GM12872 (cell line): ENCODE measurements around the gene MVB12A.

Experiments used
- TF ChIP-seq, protein P1 (sequence below): IDR thresholded peaks from 3 replicates; pipeline ENCODE4 v1.5.1; 2011; ENCODE audit warnings: low read depth, mild to moderate bottlenecking, low read length, moderate library complexity; ENCODE audit not compliant: insufficient read depth

Gene MVB12A

DNA sequence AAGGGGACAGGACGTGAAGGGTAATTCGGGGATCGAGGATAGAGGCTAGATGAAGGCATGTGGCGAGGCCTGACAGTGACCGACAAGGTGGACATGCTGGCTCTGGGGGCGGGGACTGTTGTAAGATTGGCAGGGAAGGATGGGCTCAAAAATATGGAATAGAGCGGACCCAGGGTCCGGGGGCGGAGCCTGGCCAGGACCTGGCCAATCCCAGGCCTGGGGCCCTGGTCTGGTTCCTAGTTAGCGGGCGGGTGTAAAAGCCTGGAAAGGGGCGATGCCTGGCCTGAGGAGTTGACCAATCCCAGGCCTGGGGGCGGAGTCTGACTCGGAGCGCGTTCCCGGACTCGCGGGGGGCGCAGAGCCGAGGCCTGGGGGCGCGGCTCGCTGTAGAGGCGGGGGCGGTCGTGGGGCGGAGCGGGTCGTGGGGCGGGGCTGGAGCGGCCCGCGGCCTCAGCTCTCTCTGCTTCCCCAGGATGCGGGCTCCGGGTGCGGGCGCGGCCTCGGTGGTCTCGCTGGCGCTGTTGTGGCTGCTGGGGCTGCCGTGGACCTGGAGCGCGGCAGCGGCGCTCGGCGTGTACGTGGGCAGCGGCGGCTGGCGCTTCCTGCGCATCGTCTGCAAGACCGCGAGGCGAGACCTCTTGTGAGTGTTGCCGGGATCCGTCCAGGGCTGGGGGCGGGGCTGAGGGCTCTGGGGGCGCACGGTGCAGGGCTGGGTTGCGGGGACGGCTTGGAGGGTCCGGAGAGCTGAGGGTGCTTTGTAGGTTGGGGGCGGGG lies 50.4 kb downstream of the MVB12A start, which contains the start of gene SLC27A1:
SLC27A1 (plus strand) TSS at position 457 of the 774 bp plus-strand sequence; CDS start at position 474, 17 bp downstream.
- TF ChIP-seq, protein P1, sequence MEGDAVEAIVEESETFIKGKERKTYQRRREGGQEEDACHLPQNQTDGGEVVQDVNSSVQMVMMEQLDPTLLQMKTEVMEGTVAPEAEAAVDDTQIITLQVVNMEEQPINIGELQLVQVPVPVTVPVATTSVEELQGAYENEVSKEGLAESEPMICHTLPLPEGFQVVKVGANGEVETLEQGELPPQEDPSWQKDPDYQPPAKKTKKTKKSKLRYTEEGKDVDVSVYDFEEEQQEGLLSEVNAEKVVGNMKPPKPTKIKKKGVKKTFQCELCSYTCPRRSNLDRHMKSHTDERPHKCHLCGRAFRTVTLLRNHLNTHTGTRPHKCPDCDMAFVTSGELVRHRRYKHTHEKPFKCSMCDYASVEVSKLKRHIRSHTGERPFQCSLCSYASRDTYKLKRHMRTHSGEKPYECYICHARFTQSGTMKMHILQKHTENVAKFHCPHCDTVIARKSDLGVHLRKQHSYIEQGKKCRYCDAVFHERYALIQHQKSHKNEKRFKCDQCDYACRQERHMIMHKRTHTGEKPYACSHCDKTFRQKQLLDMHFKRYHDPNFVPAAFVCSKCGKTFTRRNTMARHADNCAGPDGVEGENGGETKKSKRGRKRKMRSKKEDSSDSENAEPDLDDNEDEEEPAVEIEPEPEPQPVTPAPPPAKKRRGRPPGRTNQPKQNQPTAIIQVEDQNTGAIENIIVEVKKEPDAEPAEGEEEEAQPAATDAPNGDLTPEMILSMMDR: no peak

DNA sequence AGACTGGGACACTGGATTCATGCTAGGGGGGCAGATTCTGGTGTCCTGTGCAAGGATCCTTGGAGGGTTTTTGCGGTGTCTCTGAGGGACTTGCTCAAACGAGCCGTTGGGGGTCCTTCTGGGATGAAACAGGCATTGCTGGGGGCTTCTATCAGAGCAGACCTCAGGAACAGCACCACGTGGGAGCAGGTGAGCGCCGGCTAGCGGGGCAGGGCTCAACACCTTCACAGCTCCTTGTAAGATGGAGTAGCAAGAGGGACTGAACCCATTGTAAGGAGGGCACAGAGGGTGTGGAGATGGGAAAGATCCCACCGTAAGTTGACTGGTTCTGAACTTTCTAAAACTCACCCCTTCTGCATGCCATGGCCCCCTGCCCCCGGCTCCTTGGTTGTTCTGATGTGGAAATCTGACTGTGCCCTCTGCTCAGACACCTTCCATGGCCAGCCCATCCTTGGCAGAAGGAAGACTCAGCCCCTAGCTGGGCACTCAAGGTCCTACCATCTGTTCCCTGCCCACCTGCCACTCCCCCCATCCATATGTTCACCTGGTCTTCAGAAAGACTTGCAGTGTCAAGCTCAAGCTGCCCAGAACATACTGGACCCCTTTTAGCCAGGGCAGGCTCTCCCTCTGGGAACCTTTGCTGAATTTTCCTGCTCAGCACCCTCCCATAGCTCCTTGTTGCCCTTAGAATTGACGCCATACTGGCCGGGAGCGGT lies 51.7 kb downstream of the MVB12A start:
- TF ChIP-seq, protein P1: no peak

DNA sequence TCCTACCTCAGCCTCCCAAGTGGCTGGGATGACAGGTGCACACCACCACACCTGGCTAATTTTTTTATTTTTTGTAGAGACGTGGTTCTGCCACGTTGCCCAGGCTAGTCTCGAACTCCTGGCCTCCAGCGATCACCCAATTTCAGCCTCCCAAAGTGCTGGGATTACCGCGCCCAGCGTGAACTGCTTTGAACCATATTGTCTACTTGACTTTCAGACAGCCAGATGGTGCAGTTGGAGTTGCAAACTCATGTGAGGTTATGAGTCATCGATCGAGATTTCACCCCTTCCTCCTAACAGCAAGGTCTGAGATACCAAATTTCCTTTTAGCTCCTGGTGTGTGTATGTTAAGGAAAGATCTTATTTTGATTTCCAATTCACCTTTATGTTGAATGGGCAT lies 53.2 kb downstream of the MVB12A start:
- TF ChIP-seq, protein P1: no peak
